Small intestine (tissue), 7 donors: ENCODE measurements around the gene DISC1. TPM values are rescaled to one million over a fixed set of nuclear protein-coding genes. Genes with fewer than 3 reads are reported as not detected.

Experiments
- DNase-seq, 2 donors: peaks; one replicate each; pipeline versions ENCODE4 v3.0.0 to v3.0.0-alpha.2; 2013
- FAIRE-seq: peaks from 2 replicates; lab custom pipeline; 2012; peaks lifted over from hg19 to GRCh38; lab: Jason Lieb, UNC
- H3K27ac ChIP-seq, 3 donors: one replicate each; pipeline ENCODE4 v1.5.1; 2013; ENCODE audit warnings: low read length in 2 of 3, mild to moderate bottlenecking in 2 of 3, control low read depth in 1 of 3, inconsistent platforms in 1 of 3, low read depth in 1 of 3, moderate library complexity in 1 of 3
- H3K27me3 ChIP-seq, 3 donors: one replicate each; pipeline ENCODE4 v1.6.1; 2013; ENCODE audit warnings: low read length in 3 of 3, inconsistent platforms in 1 of 3; ENCODE audit not compliant: control insufficient read depth in 3 of 3, insufficient read depth in 3 of 3
- H3K36me3 ChIP-seq, 3 donors: one replicate each; pipeline ENCODE4 v1.6.1; 2013; ENCODE audit warnings: low read length in 3 of 3, inconsistent platforms in 1 of 3, low read depth in 1 of 3, mild to moderate bottlenecking in 1 of 3, moderate library complexity in 1 of 3; ENCODE audit not compliant: control insufficient read depth in 3 of 3, insufficient read depth in 2 of 3
- H3K4me1 ChIP-seq, 3 donors: one replicate each; pipeline ENCODE4 v1.6.1; 2013; ENCODE audit warnings: low read length in 2 of 3, inconsistent platforms in 1 of 3, low read depth in 1 of 3, mild to moderate bottlenecking in 1 of 3, moderate library complexity in 1 of 3; ENCODE audit not compliant: control insufficient read depth in 3 of 3, insufficient read depth in 2 of 3
- H3K4me3 ChIP-seq, 3 donors: one replicate each; pipeline ENCODE4 v1.5.1; 2013; ENCODE audit warnings: low read length in 3 of 3, control low read depth in 1 of 3, inconsistent platforms in 1 of 3, low read depth in 1 of 3, mild to moderate bottlenecking in 1 of 3, moderate library complexity in 1 of 3
- H3K9me3 ChIP-seq, 2 donors: one replicate each; pipeline ENCODE4 v1.6.1; 2013; ENCODE audit warnings: low read depth in 1 of 2, low read length in 1 of 2; ENCODE audit not compliant: control insufficient read depth in 2 of 2, insufficient read depth in 1 of 2
- WGBS, 3 donors: extraction: QIAGEN DNeasy Blood & Tissue Kit; methylation state at CpG; one replicate each; pipeline ENCODE4 v1.1.7; 2013; 5-methylcytosine and 5-hydroxymethylcytosine counted together
- polyA plus RNA-seq, 4 donors: library from polyadenylated mRNA; stranded (reverse) in 3 of 4; unstranded in 1 of 4; fragments of 200-250 nt in 3 of 4; fragments of 120-200 nt in 1 of 4; gene quantifications; one replicate each; pipeline versions ENCODE4 v1.2.1 to v1.2.3, GENCODE V29; 2013
- donor health status: healthy with polysubstance abuse.
- donor health status: control.
- donor health status: control.
- donor health status: Bipolar disorder and iron deficiency.
- donor health status: healthy.

The DISC1 gene
- polyA plus RNA-seq, 4 donors, result 0.27 to 2.1 (median 0.85) TPM; not detected in 1

DNA sequence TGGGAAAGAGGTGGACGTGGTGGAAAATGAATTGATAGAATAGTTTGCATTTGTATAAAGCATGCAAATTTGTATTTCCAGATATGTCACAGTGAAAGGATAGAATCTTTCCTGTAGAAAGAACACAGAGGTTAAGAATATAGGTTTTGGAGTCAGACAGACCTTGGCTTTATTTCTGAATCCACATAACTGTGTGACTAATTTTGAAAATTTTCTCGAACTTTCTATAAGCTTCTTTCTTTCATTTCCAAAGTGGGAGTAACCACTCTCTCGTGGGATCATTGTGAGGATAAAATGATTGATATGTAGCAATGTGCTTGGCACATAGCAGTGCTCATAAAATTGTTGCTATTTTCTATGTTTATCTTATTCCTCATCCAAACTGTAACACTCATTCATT is 108.8 kb downstream of the DISC1 start:
- Histone ChIP-seq H3K27ac (no peak overlapping the region), H3K4me1 (no peaks in the 10 kb centered on the region), H3K4me3 (no peak overlapping the region), H3K9me3 (peaks cover 0 to 9% of the 10 kb centered on the region in 2 donors), H3K27me3 (no peaks in the 10 kb centered on the region), H3K36me3 (no peaks in the 10 kb centered on the region)
- WGBS, 3 donors, result 65 to 75% (median 65%) methylated on average over 3 of the region's 3 CpGs
- no peak for DNase-seq
- FAIRE-seq, result no peak

DNA sequence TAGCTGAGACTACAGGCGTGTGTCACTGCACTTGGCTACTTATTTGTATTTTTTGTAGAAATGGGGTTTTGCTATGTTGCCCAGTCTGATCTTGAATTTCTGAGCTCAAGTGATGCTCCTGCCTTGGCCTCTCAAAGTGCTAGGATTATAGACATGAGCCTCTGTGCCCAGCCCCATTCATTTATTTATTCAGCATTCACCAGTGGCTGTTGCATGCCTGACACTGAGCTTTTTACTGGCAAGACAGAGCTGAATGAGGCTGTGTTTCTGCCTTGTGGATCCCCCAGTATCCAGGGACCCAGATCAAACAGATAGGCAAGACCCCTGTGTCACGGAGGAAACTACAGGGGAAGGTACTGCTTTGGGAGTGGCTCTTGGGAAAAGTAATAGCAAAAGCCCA is 109.4 kb downstream of the DISC1 start:
- DNase-seq, result no peak
- H3K4me1 ChIP-seq, result no peaks in the 10 kb centered on the region
- H3K4me3 ChIP-seq, result no peak overlapping the region
- peaks cover 0 to 9% of the 10 kb centered on the region in 2 donors for H3K9me3 ChIP-seq
- H3K36me3 ChIP-seq, result no peaks in the 10 kb centered on the region
- no peak overlapping the region for H3K27ac ChIP-seq
- FAIRE-seq, result no peak
- WGBS, 3 donors, result 88 to 94% (median 89%) methylated on average over 2 of the region's 2 CpGs
- no peaks in the 10 kb centered on the region for H3K27me3 ChIP-seq

DNA sequence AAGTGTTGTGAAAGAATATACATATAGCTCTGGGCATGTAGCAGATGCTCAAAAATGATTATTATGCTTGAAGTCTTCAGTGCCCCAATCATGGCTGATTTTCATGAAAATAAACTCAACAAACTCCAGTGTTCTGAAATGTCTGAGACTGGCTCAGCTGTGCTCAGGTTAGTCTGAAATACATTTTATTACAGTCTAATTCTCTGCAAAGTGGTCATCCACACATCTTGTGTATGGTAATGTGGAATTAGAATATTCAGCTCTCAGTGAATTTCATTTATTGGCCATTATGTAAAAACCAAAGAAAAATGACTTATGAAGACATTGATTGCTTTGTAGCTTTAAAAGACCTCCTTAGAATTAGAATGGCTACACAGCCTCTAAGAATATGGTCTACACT is 109.9 kb downstream of the DISC1 start:
- FAIRE-seq, result no peak
- DNase-seq, result no peak
- H3K4me3 ChIP-seq, result no peak overlapping the region
- H3K27ac ChIP-seq, result no peak overlapping the region
- no peaks in the 10 kb centered on the region for H3K4me1 ChIP-seq
- H3K36me3 ChIP-seq, result no peaks in the 10 kb centered on the region
- H3K27me3 ChIP-seq, result no peaks in the 10 kb centered on the region
- H3K9me3 ChIP-seq, result peaks cover 0 to 9% of the 10 kb centered on the region in 2 donors

DNA sequence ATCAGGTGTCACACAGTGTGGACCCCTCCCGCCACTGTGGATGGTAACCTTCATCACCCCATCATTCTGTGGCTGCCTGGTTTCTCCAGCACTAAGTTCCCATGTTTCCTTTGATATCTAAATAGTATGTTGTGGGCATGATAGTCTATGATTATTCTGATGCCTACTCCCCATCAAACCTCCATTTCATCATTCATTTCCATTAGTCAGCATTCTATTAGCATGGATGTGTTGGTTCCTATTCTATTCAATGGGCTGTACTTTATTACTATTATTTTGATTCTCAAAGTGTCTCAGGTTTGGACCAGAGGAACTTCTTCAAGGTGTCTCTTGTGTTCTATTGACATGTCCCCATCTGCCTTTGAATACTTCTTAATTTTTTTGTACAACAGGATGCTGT is 112.0 kb downstream of the DISC1 start:
- 89 to 100% (median 93%) methylated on average over 1 of the region's 1 CpG for WGBS, 3 donors
- no peak overlapping the region for H3K4me3 ChIP-seq
- DNase-seq (no peak), FAIRE-seq (no peak)
- no peaks in the 10 kb centered on the region for H3K4me1 ChIP-seq
- H3K36me3 ChIP-seq, result no peaks in the 10 kb centered on the region
- H3K27me3 ChIP-seq, result no peaks in the 10 kb centered on the region
- no peak overlapping the region for H3K27ac ChIP-seq
- peaks cover 0 to 9% of the 10 kb centered on the region in 2 donors for H3K9me3 ChIP-seq

DNA sequence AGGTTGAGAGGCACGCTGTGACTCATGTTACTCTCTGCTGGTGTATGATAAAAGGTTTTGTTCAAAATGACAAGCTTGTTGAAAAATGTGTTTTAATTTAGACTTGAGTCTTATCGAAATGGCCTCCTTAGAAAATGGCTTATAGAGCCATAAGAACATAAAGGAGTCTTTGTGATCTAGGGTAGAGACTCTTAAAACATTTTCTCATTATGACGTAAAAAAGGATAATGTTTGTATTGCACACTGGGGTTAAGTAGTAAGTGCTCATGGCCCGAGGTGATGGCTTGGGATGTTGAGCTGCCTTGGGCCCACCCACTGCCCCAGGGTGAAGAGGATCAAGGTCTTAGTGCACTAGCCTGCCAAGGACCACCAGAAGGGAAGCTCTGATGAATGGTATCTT is 117.4 kb downstream of the DISC1 start:
- Histone ChIP-seq H3K27ac (no peak overlapping the region), H3K27me3 (no peaks in the 10 kb centered on the region), H3K4me3 (no peak overlapping the region), H3K36me3 (no peaks in the 10 kb centered on the region), H3K9me3 (peaks cover 0 to 9% of the 10 kb centered on the region in 2 donors), H3K4me1 (no peaks in the 10 kb centered on the region)
- WGBS, 3 donors, result 79 to 85% (median 81%) methylated on average over 4 of the region's 4 CpGs
- FAIRE-seq (no peak), DNase-seq (no peak)

DNA sequence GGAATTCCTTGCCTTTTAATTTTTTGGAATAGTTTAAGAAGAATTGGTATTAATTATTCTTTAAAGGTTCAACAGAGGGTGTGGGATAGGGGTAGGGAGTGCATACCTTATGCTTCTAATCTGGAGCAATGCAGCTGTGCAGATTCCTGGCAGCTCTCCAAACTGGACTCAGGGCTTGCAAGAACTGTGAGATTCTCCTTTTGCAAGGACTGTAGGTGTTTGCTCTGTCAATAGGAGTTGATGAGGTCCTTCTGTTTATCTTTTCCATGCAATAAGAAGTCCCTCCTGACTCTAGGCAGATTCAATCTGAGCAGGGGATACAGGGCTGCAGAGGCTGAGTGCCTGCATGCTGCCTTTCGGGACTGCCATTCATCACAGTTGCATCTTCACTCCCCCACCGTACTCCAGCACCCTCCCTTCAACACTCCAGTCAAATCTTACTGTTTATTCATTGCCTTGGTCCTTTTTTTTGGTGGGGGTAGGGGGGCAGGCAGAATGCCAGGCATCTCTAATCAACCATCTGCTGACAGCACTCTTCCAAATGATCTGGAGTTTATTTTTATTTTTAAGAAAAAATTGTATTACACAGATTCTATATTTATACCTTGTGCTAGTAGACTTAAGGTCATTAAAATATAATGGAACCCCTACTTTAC is 122.3 kb downstream of the DISC1 start:
- FAIRE-seq (no peak), DNase-seq (no peak)
- H3K4me1 ChIP-seq, result no peaks in the 10 kb centered on the region
- H3K9me3 ChIP-seq, result peaks cover 2 to 12% of the 10 kb centered on the region in 2 donors
- H3K27me3 ChIP-seq, result no peaks in the 10 kb centered on the region
- H3K36me3 ChIP-seq, result peaks cover 0 to 5% (median 0%) of the 10 kb centered on the region in 3 donors
- WGBS, 3 donors, result 76 to 85% (median 79%) methylated on average over 2 of the region's 2 CpGs
- H3K4me3 ChIP-seq, result no peak overlapping the region
- no peak overlapping the region for H3K27ac ChIP-seq

DNA sequence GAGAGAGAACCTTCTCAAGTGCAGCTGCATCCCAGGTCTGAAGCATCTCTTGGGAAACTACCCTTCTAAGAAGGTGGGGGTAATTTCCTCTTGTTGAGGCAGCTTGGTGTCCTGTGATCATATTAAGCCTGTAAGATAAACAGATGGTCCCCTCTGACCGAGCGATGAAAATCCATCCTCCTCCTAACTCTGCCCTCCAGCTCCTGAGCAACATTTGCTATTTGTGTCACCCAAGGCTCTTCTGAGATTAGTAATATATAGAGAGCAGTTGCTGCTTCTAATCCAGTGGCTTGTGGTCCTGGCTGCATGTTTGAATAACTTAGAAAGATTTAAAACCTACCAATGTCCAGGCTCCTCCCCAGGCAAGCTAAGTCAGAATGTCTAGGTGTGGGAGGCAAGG is 123.7 kb downstream of the DISC1 start:
- H3K4me3 ChIP-seq, result no peak overlapping the region
- no peaks in the 10 kb centered on the region for H3K27me3 ChIP-seq
- 83 to 95% (median 90%) methylated on average over 2 of the region's 2 CpGs for WGBS, 3 donors
- H3K4me1 ChIP-seq, result no peaks in the 10 kb centered on the region
- no peak for FAIRE-seq
- H3K36me3 ChIP-seq, result peaks cover 0 to 5% (median 0%) of the 10 kb centered on the region in 3 donors
- H3K27ac ChIP-seq, result no peak overlapping the region
- DNase-seq, result no peak
- peaks cover 2 to 12% of the 10 kb centered on the region in 2 donors for H3K9me3 ChIP-seq

DNA sequence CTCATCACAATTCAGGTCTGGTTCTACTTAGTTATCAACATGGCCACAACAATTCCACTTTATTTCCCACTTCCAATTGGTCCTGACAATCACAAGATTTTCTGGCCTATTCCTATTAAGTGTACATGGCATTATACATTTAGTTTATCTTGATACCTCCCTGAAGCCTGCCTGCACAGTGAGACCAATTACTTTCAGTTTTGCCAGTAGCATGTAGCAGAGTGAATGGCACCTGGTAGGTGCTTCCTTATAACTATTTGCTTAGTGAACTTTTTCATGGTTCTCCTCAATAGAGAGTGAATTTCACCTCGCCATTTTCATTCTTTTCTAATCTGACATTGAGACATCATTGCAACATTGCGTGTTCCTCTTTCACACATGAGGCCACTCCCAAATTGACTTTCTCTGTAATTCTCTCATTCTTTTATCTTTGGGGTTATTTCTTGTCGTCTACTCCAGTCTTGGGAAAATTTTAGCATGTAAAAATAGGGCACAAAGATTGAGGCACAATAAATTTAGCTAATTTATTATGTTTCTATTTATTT is 124.3 kb downstream of the DISC1 start:
- FAIRE-seq, result no peak
- WGBS, 3 donors, result 79 to 86% (median 86%) methylated on average over 3 of the region's 3 CpGs

More for the DNA sequence above, 124.3 kb downstream of the DISC1 start:
- no peaks in the 10 kb centered on the region for H3K27me3 ChIP-seq
- peaks cover 0 to 5% (median 0%) of the 10 kb centered on the region in 3 donors for H3K36me3 ChIP-seq
- H3K4me1 ChIP-seq, result no peaks in the 10 kb centered on the region
- peaks cover 2 to 12% of the 10 kb centered on the region in 2 donors for H3K9me3 ChIP-seq
- no peak overlapping the region for H3K27ac ChIP-seq
- peak in 1 of 2 donors; percentile 1 for DNase-seq
- no peak overlapping the region for H3K4me3 ChIP-seq
